NCI-H748 (cell line): ENCODE data around the gene PCSK4.
"Not testable (repeated sequence)": the region's sequence is repeated elsewhere in the genome, so short reads cannot be mapped to it uniquely, and the experiment has no call there.

Experiments used
- DNase-seq: peaks from one replicate; lab custom pipeline; 2025; ENCODE audit not compliant: unreplicated experiment; lab: John Stamatoyannopoulos, UW

The PCSK4 gene

DNA sequence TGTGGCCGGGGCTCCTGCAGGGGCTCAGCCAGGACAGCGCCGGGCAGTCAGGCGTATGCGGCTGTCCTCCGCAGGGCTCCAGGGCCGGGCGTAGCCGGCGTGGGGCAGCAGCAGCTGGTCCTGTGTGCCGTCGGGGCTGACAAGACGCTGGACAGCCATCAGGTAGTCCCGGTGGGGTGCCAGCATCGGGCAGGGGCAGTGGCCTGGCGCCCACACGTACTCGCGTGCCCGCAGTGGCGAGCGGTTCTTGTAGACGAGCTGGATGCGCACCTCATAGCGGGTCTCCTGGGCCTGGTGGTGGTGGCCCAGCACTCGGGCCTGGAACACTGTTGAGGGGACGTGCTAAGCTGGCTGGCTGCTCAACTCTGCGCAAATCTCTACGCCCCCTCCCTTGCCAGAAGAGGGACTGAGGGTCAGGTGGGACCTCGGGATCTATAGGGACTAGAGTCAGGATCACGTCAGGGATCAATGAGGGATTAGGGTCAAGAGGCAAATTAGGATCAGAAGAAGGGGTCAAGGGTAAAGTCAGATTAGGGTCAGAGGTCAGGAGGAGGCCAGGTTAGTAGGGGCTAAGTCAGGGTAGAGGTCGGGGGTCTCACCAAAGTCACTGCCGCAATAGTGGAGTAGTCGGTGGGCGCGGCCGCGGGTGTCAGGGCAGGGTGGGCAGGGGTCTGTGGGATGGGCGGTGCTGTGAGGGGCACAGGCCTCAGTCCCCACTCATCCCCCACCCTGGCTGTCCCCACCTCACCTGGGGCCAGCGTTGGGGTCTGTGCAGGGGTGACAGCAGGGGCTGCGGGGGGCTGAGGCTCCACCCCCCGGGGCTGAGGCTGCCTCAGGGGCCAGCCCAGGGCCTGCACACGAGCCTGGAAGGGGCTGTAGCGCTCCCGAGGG lies 16.1 kb upstream of the PCSK4 start:
- DNase-seq: no peak

DNA sequence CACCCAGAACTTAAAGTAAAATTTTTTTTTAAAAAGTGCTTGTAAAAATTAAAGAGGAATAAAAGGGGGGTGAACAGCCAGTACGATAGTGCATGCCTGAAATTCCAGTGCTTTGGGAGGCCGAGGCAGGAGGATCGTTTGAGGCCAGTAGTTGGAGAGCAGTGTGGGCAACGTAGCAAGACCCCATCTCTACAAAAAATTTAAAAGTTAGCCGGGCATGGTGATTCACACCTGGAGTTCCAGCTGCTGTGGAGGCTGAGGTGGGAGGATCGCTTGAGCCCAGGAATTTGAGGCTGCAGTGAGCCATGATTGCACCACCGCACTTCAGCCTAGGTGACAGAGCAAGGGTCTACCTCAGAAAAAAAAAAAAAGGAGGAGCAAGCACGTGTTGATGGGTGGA lies 14.9 kb upstream of the PCSK4 start:
- no peak for DNase-seq

- no peak for DNase-seq
These were observed 14.0 kb upstream of the PCSK4 start for GRCh38 chr19:1503925-1504773.

GRCh38 chr19:1503089-1503924 lies 13.2 kb upstream of the PCSK4 start:
- peak; percentile 29 for DNase-seq

GRCh38 chr19:1502433-1503088 lies 12.4 kb upstream of the PCSK4 start:
- DNase-seq: no peak

DNA sequence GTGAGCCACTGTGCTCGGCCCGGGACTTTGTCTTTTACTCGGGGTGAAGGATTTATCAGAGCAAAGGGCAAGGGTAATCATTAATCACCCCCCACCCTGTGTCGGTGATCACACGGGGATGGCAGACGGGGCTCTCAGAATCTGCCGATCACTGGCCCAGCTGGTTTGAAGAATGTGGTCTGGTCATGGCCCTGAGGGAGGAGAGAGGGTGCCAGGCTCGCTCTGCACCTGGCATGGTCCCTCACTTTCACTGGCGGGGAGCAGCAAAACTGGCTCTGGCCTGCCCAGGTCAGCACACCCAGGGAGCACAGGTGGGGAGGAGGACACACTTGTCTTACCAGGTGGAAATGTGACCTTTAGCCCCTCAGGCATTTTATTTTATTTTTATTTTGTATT lies 11.0 kb upstream of the PCSK4 start:
- no peak for DNase-seq

- DNase-seq: not testable (repeated sequence)
These were observed 9.1 kb upstream of the PCSK4 start for GRCh38 chr19:1499231-1499630.

- DNase-seq: no peak
These were observed 7.6 kb upstream of the PCSK4 start for GRCh38 chr19:1497578-1498235.

DNA sequence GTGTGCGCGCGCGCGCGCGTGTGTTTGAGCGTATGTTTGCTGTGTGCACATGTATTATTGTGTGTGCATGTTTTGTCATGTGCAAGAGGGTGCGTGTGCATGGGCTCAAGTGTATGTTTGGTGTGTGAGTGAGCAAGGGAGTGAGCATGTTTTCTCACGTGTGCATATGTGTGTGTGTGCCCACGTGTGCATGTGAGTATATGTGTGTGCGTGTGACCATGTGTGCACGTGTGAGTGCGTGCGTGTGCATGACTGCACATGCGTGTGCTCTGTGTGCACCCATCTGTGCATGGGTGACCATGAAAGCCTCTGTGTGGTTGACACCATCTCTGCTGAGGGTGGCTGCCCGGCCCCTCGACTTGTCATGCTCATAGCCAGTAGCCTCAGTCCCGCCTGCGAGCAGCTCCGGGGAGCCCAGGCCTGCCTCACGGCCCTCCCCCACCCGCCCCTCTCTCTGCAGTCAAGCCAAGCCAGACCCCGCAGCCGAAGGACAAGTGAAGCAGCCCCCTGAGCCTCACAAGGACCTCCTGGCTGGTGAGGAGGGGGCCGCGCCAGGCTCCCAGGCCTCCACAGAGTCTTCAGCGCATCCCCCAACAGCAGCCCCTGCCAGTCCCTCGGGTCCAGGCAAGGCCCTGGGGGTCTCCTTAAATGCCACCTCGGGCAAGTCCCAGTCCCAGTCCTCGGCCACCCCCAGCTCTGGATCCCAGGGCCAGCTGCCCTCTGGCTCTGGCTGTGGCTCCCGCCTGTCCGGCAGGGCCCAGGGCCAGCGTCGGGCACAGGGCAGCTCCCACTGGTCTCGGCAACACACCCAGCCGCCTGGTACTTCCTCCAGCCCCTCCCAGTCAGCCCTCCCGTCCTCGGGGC lies 6.8 kb upstream of the PCSK4 start:
- no peak for DNase-seq

DNA sequence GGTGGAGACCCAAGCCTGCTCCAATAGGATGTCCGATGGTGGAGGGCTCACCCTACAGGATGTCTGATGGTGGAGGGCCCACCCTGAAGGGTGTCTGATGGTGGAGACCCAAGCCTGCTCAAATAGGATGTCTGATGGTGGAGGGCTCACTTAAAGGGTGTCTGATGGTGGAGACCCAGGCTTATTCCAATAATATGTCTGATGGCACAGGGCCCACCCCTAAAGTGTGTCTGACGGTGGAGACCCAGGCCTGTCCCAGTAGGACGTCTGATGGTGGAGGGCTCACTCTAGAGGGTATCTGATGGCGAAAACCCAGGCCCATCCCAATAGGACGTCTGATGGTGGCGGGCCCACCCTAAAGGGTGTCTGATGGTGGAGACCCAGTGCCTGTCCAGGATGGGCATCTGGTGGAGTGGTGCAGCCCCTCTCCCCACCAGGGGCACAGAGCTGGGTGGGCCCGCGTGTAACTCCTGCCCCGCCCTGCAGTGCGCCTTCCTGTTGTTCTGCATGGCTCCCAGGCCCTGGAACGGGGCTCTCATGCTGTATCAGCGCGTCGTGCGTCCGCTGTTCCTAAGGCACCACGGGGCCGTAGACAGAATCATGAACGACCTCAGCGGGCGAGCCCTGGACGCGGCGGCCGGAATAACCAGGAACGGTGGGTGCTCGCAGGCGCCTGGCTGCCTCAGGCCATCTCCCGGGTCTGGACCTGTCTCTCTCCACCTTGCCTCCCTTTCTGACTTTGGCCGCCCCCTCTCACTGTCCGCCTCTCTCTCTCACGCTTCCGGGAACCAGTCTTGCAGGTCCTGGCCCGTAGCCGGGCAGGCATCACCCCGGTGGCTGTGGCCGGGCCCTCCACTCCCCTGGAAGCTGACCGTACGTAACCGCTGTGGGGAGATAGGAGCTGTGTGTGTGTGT lies 5.9 kb upstream of the PCSK4 start:
- DNase-seq: no peak

GRCh38 chr19:1495051-1495798 lies 5.1 kb upstream of the PCSK4 start:
- DNase-seq: no peak

DNA sequence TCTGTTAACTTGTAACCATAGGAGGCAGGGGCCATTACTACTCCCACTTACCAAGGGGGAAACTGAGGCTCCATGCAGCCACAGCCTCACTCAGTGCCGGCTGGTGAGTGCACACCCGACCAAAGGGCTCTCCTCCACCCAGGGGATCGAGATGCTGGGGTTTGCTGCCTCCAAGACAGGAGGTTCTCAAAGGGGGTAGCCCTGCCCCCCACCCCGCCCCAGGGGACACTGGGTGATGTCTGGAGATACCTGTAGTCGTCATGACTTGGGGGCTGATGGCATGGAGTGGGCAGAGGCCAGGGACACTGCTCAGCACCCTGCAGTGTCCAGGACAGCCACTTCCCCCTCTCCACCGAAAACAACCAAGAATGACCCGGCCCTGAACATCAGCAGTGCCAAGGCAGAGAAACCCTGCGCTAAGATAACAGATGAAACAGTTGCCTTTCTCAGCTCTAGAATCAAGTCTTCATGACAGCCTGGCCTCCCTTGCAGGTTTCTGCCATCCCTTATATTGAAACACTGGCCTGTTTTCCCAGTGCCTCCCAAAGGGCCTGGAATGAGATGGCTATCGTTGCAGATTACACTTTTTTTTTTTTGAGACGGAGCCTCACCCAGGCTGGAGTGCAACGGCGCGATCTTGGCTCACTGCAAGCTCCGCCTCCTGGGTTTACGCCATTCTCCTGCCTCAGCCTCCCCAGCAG lies 4.1 kb upstream of the PCSK4 start:
- DNase-seq: no peak

DNA sequence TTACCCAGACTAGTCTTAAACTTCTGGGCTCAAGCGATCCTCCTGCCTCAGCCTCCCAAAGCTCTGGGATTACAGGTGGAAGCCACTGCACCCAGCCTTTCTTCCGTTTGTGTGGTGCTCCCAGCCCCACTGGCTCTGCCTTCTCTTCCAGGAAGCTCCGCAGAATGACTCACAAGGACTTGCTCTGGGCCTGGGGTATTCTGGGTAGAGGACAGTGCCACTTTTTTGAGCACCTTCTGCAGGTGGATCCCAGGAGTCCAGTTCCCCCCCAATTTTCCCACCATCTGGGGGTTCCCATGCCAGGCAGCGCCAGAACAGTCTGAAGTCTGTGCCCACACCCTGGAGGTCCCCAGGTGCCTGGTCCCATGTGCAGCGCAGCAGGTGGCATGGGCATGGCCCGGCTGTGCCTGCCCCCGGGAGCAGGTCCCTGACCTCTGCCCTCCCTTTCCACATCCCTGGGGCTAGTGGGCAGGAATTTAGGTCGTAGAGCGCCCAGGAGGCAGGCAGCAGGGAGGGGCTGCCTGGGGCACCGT lies 2.4 kb upstream of the PCSK4 start:
- DNase-seq: no peak

- DNase-seq: no peak
These were observed 1.7 kb upstream of the PCSK4 start for GRCh38 chr19:1491849-1492170.

DNA sequence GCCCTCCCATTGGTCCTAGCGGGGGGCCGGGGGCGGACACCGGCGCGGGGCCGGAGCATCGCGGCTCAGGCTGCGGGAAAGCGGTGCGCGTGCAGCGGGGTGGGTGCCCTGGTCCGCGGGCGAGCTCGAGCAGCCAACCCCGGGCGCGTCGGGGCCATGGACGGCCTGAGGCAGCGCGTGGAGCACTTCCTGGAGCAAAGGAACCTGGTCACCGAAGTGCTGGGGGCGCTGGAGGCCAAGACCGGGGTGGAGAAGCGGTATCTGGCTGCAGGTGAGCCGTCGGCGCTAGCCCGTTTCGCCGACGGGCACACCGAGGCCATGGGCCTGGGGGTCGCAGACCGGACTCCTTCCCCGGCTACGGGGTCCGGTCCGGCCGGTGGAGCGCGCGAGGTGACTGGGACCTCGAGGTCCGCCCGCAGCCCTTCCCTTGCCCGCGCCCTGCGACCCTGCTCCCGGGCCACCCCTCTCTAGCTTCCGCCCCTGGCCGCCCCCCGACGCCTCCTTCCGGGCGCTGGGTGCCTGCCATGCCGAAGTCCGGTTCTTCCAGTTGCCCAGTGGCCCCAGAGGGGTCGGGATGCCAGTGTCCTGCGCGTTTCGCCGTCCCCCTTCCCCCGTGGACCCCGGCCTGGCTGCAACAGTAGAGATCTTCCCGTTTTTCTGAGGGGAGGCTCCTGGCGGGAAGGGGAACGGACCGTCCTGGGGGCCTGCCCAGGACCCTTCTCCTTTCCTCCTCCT lies 1.1 kb upstream of the PCSK4 start, which contains the start of gene REEP6:
TSS of gene REEP6 (plus strand) at position 68 of the 735 bp plus-strand sequence. CDS start at position 157, 89 bp downstream.
- DNase-seq: no peak
